T-cell (primary cell): ENCODE data around the gene PRRT2. TPM values are rescaled to one million over a fixed set of nuclear protein-coding genes. Genes with fewer than 3 reads are reported as not detected.
"Not testable (repeated sequence)": the region's sequence is repeated elsewhere in the genome, so short reads cannot be mapped to it uniquely, and the experiment has no call there.

Experiments used
- ATAC-seq, 4 experiments: fragments of 200-7000 bp in 3 of 4; fragments of 150-1000 bp in 1 of 4; cut with Tn5 transposase; replicated peaks in 1 of 4; 1 replicate in 3 of 4; 2 replicates in 1 of 4; pipeline ENCODE4 v1.10.0; 2021; ENCODE audit warnings: moderate library complexity in 3 of 4, mild to moderate bottlenecking in 2 of 4, moderate number of reproducible peaks in 1 of 4
- CTCF ChIA-PET, 2 donors: fragments of 300-600 bp; sonication (Branson Sonifier 250); formaldehyde crosslinking; loops; one replicate each; lab custom pipeline; 2022; ENCODE audit warnings: antibody characterized with exemption in 2 of 2; lab: Charles Lee
- POLR2A ChIA-PET, 2 donors: fragments of 300-600 bp; sonication (Branson Sonifier 250); formaldehyde crosslinking; loops; one replicate each; lab custom pipeline; 2022; ENCODE audit warnings: antibody characterized with exemption in 2 of 2; lab: Charles Lee
- DNase-seq, 35 experiments: peaks; one replicate each; pipeline versions ENCODE4 v3.0.0 to v3.0.0-alpha.2; 2013 to 2023
- H3K27ac ChIP-seq: one replicate; pipeline ENCODE4 v1.5.1; 2013; ENCODE audit warnings: low read length
- H3K27me3 ChIP-seq, 2 experiments: replicated peaks in 1 of 2; 1 replicate in 1 of 2; 2 replicates in 1 of 2; pipeline versions ENCODE4 v1.6.1 to v1.7.0; 2013; ENCODE audit warnings: low read length in 1 of 2, mixed read lengths in 1 of 2; ENCODE audit not compliant: control insufficient read depth in 2 of 2, insufficient read depth in 2 of 2; ENCODE audit errors: extremely low read depth in 1 of 2
- H3K36me3 ChIP-seq, 2 donors: 1 replicate in 1 of 2; 2 replicates in 1 of 2; pipeline versions ENCODE4 v1.6.1 to v1.7.0; 2013; ENCODE audit warnings: low read length in 1 of 2; ENCODE audit not compliant: control insufficient read depth in 2 of 2, insufficient read depth in 1 of 2; ENCODE audit errors: extremely low read depth in 1 of 2
- H3K4me1 ChIP-seq, 2 experiments: 1 replicate in 1 of 2; 2 replicates in 1 of 2; pipeline versions ENCODE4 v1.6.1 to v1.7.0; 2013; ENCODE audit warnings: low read length in 2 of 2, mixed read lengths in 1 of 2; ENCODE audit not compliant: insufficient read depth in 2 of 2, control insufficient read depth in 1 of 2; ENCODE audit errors: extremely low read depth in 1 of 2
- H3K4me3 ChIP-seq, 2 donors: 1 replicate in 1 of 2; 2 replicates in 1 of 2; pipeline versions ENCODE4 v1.5.1 to v1.7.0; 2013; ENCODE audit warnings: mild to moderate bottlenecking in 2 of 2, low read length in 1 of 2, moderate library complexity in 1 of 2; ENCODE audit not compliant: control insufficient read depth in 1 of 2; ENCODE audit errors: extremely low read depth in 1 of 2
- H3K9me3 ChIP-seq: 2 replicates; pipeline ENCODE4 v1.7.0; 2013
- H3K27ac Mint-ChIP-seq, 2 donors: one replicate each; pipeline ENCODE4 v1.8.0; 2020 to 2021; ENCODE audit warnings: mild to moderate bottlenecking in 2 of 2, mixed read lengths in 2 of 2
- H3K27me3 Mint-ChIP-seq, 2 donors: one replicate each; pipeline ENCODE4 v1.8.0; 2021 to 2022; ENCODE audit warnings: mixed read lengths in 2 of 2
- H3K36me3 Mint-ChIP-seq: one replicate; pipeline ENCODE4 v1.8.0; 2021; ENCODE audit warnings: mixed read lengths
- H3K4me1 Mint-ChIP-seq, 3 donors: one replicate each; pipeline ENCODE4 v1.8.0; 2020 to 2022; ENCODE audit warnings: mixed read lengths in 3 of 3, mild to moderate bottlenecking in 1 of 3
- H3K4me3 Mint-ChIP-seq, 3 donors: one replicate each; pipeline ENCODE4 v1.8.0; 2020 to 2022; ENCODE audit warnings: mild to moderate bottlenecking in 3 of 3, mixed read lengths in 3 of 3, moderate library complexity in 3 of 3
- H3K9me3 Mint-ChIP-seq, 3 donors: one replicate each; pipeline ENCODE4 v1.8.0; 2020 to 2022; ENCODE audit warnings: mixed read lengths in 3 of 3
- WGBS: methylation state at CpG from one replicate; pipeline ENCODE4 v1.1.5; 2013; ENCODE audit warnings: missing lambda C conversion rate; ENCODE audit not compliant: insufficient coverage; 5-methylcytosine and 5-hydroxymethylcytosine counted together
- total RNA-seq, 35 experiments: library from RNA in 6 of 35; stranded (reverse) in 6 of 35; fragments of 120-200 nt in 1 of 35; gene quantifications; one replicate each; pipeline versions ENCODE4 v1.2.1 to v1.2.4 and lab custom pipeline; 2013 to 2026

PRRT2 gene
- total RNA-seq, 5 donors from 2014 or later (not counting 1 experiment from before 2014, with no cell fraction given), result 2.4 to 7.9 (median 4.4) TPM

DNA sequence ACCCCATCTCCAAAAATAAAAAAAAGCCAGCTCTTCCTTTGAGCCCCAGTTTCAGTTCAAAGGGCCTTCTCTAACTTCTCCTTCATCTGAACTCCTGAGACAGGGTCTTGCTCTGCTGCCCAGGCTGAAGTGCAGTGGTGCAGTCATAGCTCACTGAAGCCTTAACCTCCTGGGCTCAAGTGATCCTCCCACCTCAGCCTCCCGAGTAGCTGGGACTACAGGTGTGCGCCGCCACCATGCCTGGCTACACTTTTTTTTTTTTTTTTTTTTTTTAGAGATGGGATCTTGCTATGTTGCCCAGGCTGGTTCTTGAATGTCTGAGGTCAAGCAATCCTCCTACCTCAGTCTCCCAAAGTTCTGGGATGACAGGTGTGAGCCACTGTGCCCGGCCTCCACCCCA lies 21.2 kb downstream of the PRRT2 start:
- Histone ChIP-seq H3K4me1 (peaks cover 7 to 28% of the 10 kb centered on the region in 2 experiments), H3K36me3 (peaks cover 4 to 72% of the 10 kb centered on the region in 2 donors)
- H3K4me3 ChIP-seq, H3K4me3 Mint-ChIP-seq, H3K9me3 Mint-ChIP-seq, H3K27me3 ChIP-seq, H3K9me3 ChIP-seq, H3K27me3 Mint-ChIP-seq, ATAC-seq, H3K27ac ChIP-seq, DNase-seq: not testable (repeated sequence)
- POLR2A ChIA-PET, result interaction anchor here (0.6 to 0.7 kb wide), 2 partner anchors 15 to 1024 kb away, joined by 5 to 7 read pairs; no protein-coding TSS in a partner anchor
- Mint-ChIP-seq H3K4me1 (peaks cover 14 to 31% (median 28%) of the 10 kb centered on the region in 3 donors), H3K36me3 (peaks cover 27% of the 10 kb centered on the region), H3K27ac (peak overlapping the region in 1 of 2 donors; percentile 6)
- CTCF ChIA-PET, result interaction anchor here (0.6 to 0.7 kb wide), 2 partner anchors 76 to 147 kb away, joined by 3 read pairs; no protein-coding TSS in a partner anchor
- WGBS, result no CpG with 5 or more reads among the region's 4 CpGs

DNA sequence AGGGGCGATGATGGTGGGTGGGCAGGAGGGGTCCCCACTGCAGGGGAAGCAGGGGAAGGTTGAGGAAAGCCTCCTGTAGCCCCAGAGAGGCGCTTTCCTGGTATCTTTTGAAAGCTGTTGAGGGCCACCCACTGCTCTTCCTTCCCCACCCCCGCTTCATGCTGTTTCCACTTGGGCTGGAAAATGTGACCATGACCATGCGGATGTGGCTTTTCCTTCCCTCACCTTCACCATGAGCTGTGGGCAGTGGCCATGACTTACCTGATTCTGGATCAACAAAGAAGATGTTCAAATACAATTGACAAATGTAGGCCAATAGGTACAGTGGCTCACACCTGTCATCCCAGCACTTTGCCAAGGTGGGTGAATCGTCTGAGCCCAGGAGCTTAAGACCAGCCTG lies 22.1 kb downstream of the PRRT2 start:
- Histone ChIP-seq H3K27ac (no peak overlapping the region), H3K27me3 (no peaks in the 10 kb centered on the region), H3K9me3 (no peaks in the 10 kb centered on the region), H3K4me3 (no peak overlapping the region), H3K4me1 (peaks cover 3 to 20% of the 10 kb centered on the region in 2 experiments), H3K36me3 (peaks cover 9 to 80% of the 10 kb centered on the region in 2 donors)
- ATAC-seq (no peak), DNase-seq (no peak)
- no peaks in the 10 kb centered on the region for H3K9me3 Mint-ChIP-seq
- peaks cover 27% of the 10 kb centered on the region for H3K36me3 Mint-ChIP-seq
- H3K4me3 Mint-ChIP-seq, result no peak overlapping the region
- WGBS, result 80% methylated on average over 1 of the region's 5 CpGs
- ChIA-PET POLR2A (interaction anchor here in 1 of 2 donors (0.7 kb wide), 1 partner anchor 167 kb away, joined by 4 read pairs; no protein-coding TSS in a partner anchor), CTCF (interaction anchor here in 1 of 2 donors (0.6 kb wide), 2 partner anchors 37 to 137 kb away, joined by 3 read pairs; no protein-coding TSS in a partner anchor)
- H3K27me3 Mint-ChIP-seq, result no peaks in the 10 kb centered on the region
- peaks cover 7 to 24% (median 21%) of the 10 kb centered on the region in 3 donors for H3K4me1 Mint-ChIP-seq
- H3K27ac Mint-ChIP-seq, result peak overlapping the region in 1 of 2 donors; percentile 28

- no peak overlapping the region for H3K4me3 Mint-ChIP-seq
- no peaks in the 10 kb centered on the region for H3K9me3 Mint-ChIP-seq
- Histone ChIP-seq H3K9me3 (no peaks in the 10 kb centered on the region), H3K27me3 (no peaks in the 10 kb centered on the region), H3K4me1 (peaks cover 0 to 2% of the 10 kb centered on the region in 2 experiments), H3K27ac (no peak overlapping the region), H3K36me3 (peaks cover 18 to 88% of the 10 kb centered on the region in 2 donors), H3K4me3 (no peak overlapping the region)
- H3K27ac Mint-ChIP-seq, result no peak overlapping the region
- no peaks in the 10 kb centered on the region for H3K27me3 Mint-ChIP-seq
- DNase-seq (no peak), ATAC-seq (no peak)
- H3K36me3 Mint-ChIP-seq, result peaks cover 39% of the 10 kb centered on the region
- POLR2A ChIA-PET, result no interaction called here
- 100% methylated on average over 4 of the region's 7 CpGs for WGBS
- peaks cover 4 to 7% (median 6%) of the 10 kb centered on the region in 3 donors for H3K4me1 Mint-ChIP-seq
- CTCF ChIA-PET, result interaction anchor here in 1 of 2 donors (0.7 kb wide), 2 partner anchors 14 to 67 kb away, joined by 3 read pairs; no protein-coding TSS in a partner anchor
These were observed 23.9 kb downstream of the PRRT2 start for GRCh38 chr16:29835926-29836325.

- Histone ChIP-seq H3K4me1 (peaks cover 0 to under 1% of the 10 kb centered on the region in 2 experiments), H3K27me3 (no peaks in the 10 kb centered on the region), H3K9me3 (no peaks in the 10 kb centered on the region), H3K27ac (no peak overlapping the region), H3K4me3 (no peak overlapping the region), H3K36me3 (peaks cover 20 to 88% of the 10 kb centered on the region in 2 donors)
- ATAC-seq (no peak), DNase-seq (no peak)
- no peak overlapping the region for H3K27ac Mint-ChIP-seq
- H3K27me3 Mint-ChIP-seq, result no peaks in the 10 kb centered on the region
- no peak overlapping the region for H3K4me3 Mint-ChIP-seq
- CTCF ChIA-PET, result interaction anchor here in 1 of 2 donors (0.7 kb wide), 2 partner anchors 15 to 66 kb away, joined by 3 read pairs; no protein-coding TSS in a partner anchor
- no peaks in the 10 kb centered on the region for H3K9me3 Mint-ChIP-seq
- POLR2A ChIA-PET, result no interaction called here
- H3K4me1 Mint-ChIP-seq, result peaks cover 0 to 5% (median 4%) of the 10 kb centered on the region in 3 donors
- 96% methylated on average over 5 of the region's 15 CpGs for WGBS
- peaks cover 43% of the 10 kb centered on the region for H3K36me3 Mint-ChIP-seq
These were observed 24.6 kb downstream of the PRRT2 start for GRCh38 chr16:29836623-29837022.

DNA sequence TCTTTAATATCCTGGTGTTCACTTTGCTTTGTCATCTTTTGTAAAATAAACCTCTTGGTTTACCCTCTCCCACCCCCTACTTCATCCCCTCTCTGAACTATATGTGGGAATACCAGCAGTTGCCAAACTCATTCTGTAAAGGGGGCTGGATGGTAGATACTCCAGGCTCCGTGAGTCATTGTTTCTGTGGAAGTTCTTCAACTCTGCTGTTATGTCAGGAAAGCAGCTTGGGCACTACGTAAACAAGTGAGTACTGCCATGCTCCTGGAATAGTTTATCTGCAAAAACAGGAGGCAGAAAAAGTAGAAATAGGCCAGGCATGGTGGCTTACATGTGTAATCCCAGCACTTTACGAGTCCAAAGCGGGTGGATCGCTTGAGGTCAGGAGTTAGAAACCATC lies 25.8 kb downstream of the PRRT2 start:
- H3K9me3 ChIP-seq, result no peaks in the 10 kb centered on the region
- DNase-seq (no peak), ATAC-seq (no peak)
- no peaks in the 10 kb centered on the region for H3K27me3 ChIP-seq
- Mint-ChIP-seq H3K4me3 (no peak overlapping the region), H3K27ac (peak overlapping the region in 1 of 2 donors; percentile 52), H3K36me3 (peaks cover 36% of the 10 kb centered on the region), H3K4me1 (peaks cover 0 to 1% (median 0%) of the 10 kb centered on the region in 3 donors), H3K27me3 (no peaks in the 10 kb centered on the region), H3K9me3 (no peaks in the 10 kb centered on the region)
- no peak overlapping the region for H3K27ac ChIP-seq
- H3K4me3 ChIP-seq, result no peak overlapping the region
- POLR2A ChIA-PET, result no interaction called here
- no peaks in the 10 kb centered on the region for H3K4me1 ChIP-seq
- CTCF ChIA-PET, result no interaction called here
- 100% methylated on average over 1 of the region's 5 CpGs for WGBS
- peaks cover 24 to 93% of the 10 kb centered on the region in 2 donors for H3K36me3 ChIP-seq

DNA sequence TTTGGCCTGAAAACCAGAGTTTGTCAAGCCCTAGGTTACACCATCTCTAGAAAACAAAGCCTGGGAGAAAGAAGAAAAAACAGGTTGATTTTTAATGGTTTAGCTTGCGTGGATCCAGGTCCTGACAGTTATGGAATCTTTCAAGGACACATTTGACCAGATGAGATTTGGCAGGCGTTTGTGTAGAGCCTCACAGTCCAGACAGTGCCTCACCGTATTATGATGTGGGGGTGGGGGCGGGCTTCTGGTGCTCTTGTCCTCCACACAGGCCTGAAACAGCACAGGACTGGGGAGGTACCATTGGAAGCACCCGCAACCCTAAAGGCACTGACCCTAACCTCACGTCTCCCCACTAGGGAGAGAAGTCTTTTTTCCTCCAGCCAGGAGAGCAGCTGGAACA lies 27.8 kb downstream of the PRRT2 start:
- peaks cover 0 to 2% (median 1%) of the 10 kb centered on the region in 3 donors for H3K4me1 Mint-ChIP-seq

More for the DNA sequence above, 27.8 kb downstream of the PRRT2 start:
- no peaks in the 10 kb centered on the region for H3K4me1 ChIP-seq
- POLR2A ChIA-PET, result interaction anchor here in 1 of 2 donors (0.6 to 0.7 kb wide), 2 partner anchors 117 to 931 kb away, joined by 5 to 6 read pairs; no protein-coding TSS in a partner anchor
- H3K27me3 Mint-ChIP-seq, result no peaks in the 10 kb centered on the region
- no peak overlapping the region for H3K4me3 ChIP-seq
- DNase-seq (no peak), ATAC-seq (no peak)
- H3K27ac Mint-ChIP-seq, result no peak overlapping the region
- WGBS, result 100% methylated on average over 1 of the region's 6 CpGs
- no peak overlapping the region for H3K27ac ChIP-seq
- CTCF ChIA-PET, result no interaction called here
- no peaks in the 10 kb centered on the region for H3K9me3 Mint-ChIP-seq
- no peaks in the 10 kb centered on the region for H3K9me3 ChIP-seq
- H3K36me3 ChIP-seq, result peaks cover 28 to 90% of the 10 kb centered on the region in 2 donors
- H3K4me3 Mint-ChIP-seq, result no peak overlapping the region
- peaks cover 36% of the 10 kb centered on the region for H3K36me3 Mint-ChIP-seq
- H3K27me3 ChIP-seq, result no peaks in the 10 kb centered on the region
